KMS-11 (cell line): ENCODE measurements around the gene IFNA1.

Experiments
- H2AFZ ChIP-seq: fragments of 200-600 bp; sonication (generic); 2 replicates; pipeline ENCODE4 v1.6.1; 2016; ENCODE audit warnings: antibody characterized with exemption, mixed run types, low read depth
- H3K27ac ChIP-seq: fragments of 200-600 bp; sonication (generic); 2 replicates; pipeline ENCODE4 v1.6.1; 2016; ENCODE audit warnings: mild to moderate bottlenecking, mixed run types
- H3K27me3 ChIP-seq: fragments of 200-600 bp; sonication (generic); 2 replicates; pipeline ENCODE4 v1.6.1; 2017; ENCODE audit warnings: mild to moderate bottlenecking, low read depth, mixed run types, moderate library complexity; ENCODE audit not compliant: insufficient read depth
- H3K36me3 ChIP-seq: fragments of 200-600 bp; sonication (generic); 2 replicates; pipeline ENCODE4 v1.6.1; 2017; ENCODE audit warnings: mild to moderate bottlenecking, mixed run types; ENCODE audit not compliant: insufficient read depth
- H3K4me1 ChIP-seq: fragments of 200-600 bp; sonication (generic); 2 replicates; pipeline ENCODE4 v1.6.1; 2016; ENCODE audit warnings: mild to moderate bottlenecking, low read depth, mixed run types; ENCODE audit not compliant: poor library complexity, severe bottlenecking
- H3K4me2 ChIP-seq: fragments of 200-600 bp; sonication (generic); 2 replicates; pipeline ENCODE4 v1.7.0; 2016; ENCODE audit warnings: mild to moderate bottlenecking, mixed run types
- H3K4me3 ChIP-seq: fragments of 200-600 bp; sonication (generic); IDR thresholded peaks from 2 replicates; pipeline ENCODE4 v1.6.1; 2017; ENCODE audit warnings: low read depth, low read length, mixed read lengths; ENCODE audit not compliant: insufficient read depth
- H3K79me2 ChIP-seq: fragments of 200-600 bp; sonication (generic); 2 replicates; pipeline ENCODE4 v1.6.1; 2016; ENCODE audit warnings: low read depth, mixed run types; ENCODE audit not compliant: insufficient read depth
- H3K9ac ChIP-seq: fragments of 200-600 bp; sonication (generic); 2 replicates; pipeline ENCODE4 v1.6.1; 2016; ENCODE audit warnings: mild to moderate bottlenecking, mixed run types
- H4K20me1 ChIP-seq: fragments of 200-600 bp; sonication (generic); 2 replicates; pipeline ENCODE4 v1.6.1; 2016; ENCODE audit warnings: mild to moderate bottlenecking, mixed run types; ENCODE audit not compliant: insufficient read depth
- TF ChIP-seq, protein P1 (sequence below): fragments of 200-600 bp; sonication (generic); conservative IDR thresholded peaks from 2 replicates; pipeline ENCODE4 v1.6.1; 2017; ENCODE audit warnings: low read depth, mild to moderate bottlenecking, antibody characterized with exemption, low read length, moderate library complexity, mixed read lengths

Gene IFNA1

DNA sequence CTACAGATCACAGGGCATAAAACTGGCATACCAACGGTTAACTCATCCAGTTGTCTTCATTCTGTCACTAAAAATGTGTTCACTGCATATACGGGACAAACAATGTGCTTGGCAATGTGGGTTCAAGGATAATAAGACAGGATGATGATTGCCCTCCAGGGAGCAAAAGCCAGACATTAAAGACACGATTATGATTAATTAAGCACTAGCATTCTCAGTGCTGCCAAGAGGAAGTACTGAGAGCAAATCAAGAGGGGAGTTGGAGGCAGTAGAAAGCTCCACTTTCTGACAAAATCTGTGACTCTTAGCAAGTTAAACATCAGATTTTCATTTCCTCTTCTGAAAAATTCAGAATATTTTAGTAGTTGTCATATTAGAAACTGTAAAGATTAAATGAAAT, 40.3 kb upstream of the IFNA1 start:
- Histone ChIP-seq H3K27me3 (no peaks in the 10 kb centered on the region), H3K9ac (0 out of 2 replicates have a peak overlapping the region, but pooled peaks have one; percentile 11), H3K4me1 (peaks cover 34% of the 10 kb centered on the region), H4K20me1 (no peaks in the 10 kb centered on the region), H3K79me2 (no peaks in the 10 kb centered on the region), H3K4me3 (no peak overlapping the region), H2AFZ (no peak overlapping the region; the same call in 1 of the 2 replicates), H3K27ac (0 out of 2 replicates have a peak overlapping the region, but pooled peaks have one; percentile 14), H3K4me2 (peak overlapping the region; percentile 36), H3K36me3 (no peaks in the 10 kb centered on the region)
- TF ChIP-seq, protein P1, sequence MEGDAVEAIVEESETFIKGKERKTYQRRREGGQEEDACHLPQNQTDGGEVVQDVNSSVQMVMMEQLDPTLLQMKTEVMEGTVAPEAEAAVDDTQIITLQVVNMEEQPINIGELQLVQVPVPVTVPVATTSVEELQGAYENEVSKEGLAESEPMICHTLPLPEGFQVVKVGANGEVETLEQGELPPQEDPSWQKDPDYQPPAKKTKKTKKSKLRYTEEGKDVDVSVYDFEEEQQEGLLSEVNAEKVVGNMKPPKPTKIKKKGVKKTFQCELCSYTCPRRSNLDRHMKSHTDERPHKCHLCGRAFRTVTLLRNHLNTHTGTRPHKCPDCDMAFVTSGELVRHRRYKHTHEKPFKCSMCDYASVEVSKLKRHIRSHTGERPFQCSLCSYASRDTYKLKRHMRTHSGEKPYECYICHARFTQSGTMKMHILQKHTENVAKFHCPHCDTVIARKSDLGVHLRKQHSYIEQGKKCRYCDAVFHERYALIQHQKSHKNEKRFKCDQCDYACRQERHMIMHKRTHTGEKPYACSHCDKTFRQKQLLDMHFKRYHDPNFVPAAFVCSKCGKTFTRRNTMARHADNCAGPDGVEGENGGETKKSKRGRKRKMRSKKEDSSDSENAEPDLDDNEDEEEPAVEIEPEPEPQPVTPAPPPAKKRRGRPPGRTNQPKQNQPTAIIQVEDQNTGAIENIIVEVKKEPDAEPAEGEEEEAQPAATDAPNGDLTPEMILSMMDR = no peak

DNA sequence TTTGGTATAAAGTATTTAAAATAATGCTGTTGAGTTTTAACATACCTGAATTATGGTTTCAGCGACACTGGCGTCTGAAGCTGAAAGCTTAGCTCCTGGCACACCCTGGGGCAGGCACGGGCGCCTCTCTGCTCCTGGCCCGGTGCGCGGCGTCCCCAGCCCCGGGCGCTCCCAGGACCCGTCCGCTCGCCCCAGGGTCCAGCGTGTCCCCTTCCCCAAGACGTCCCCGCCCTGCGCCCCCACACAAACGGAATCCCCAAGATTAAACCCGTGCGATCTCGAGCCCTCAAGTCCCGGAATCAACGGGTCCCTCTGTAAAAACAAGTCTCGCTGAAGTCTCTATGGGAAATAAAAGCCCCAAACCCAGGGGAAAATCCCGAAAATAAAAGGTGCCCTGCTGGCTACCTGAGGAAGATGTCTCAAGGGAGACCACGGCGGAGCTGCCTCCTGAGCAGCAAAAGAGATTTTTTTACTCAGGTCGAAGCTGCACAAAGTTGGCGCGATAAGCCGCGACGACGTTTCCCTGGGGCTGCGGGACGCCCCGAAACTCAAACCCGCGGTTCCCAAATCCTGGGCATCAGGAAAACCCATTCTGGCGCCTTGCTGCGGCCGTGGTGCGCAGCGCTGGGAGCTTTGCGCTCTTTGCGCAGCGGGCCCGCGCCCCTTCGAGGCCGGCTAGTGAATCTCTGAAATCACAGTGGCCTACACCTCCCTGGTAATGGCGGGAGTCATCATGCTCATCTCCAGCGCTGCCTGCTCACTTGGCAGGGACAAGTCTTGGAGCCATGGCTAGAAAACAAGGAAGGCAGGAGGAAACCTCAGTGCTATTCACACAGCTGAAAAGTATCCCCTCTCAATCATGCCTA, 37.6 kb upstream of the IFNA1 start:
- Histone ChIP-seq H4K20me1 (no peaks in the 10 kb centered on the region), H3K4me2 (no peak overlapping the region)

DNA sequence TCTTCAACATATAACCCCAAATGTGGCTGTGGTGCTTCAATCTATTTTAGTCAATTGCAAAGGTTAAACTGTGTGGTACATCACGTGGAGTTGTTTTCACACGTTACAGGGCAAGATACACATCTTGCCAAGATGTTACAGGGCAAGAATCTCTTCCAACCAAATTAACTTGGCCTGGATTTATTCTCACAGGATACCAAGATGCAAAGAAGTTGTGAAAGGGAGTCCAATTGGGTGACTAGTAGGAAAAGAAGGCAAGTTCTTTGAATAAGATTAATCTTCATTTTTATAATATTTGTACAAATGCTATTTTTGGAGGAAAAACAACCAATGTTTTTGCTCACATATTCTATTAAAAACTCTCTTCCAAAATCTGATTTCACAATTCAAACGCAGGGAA, 36.1 kb upstream of the IFNA1 start:
- Histone ChIP-seq H3K9ac (no peak overlapping the region), H3K4me2 (no peak overlapping the region), H3K79me2 (no peaks in the 10 kb centered on the region), H4K20me1 (no peaks in the 10 kb centered on the region), H3K27ac (no peak overlapping the region), H3K4me3 (no peak overlapping the region), H3K4me1 (peaks cover 13% of the 10 kb centered on the region), H3K36me3 (no peaks in the 10 kb centered on the region), H2AFZ (no peak overlapping the region), H3K27me3 (no peaks in the 10 kb centered on the region)
- TF ChIP-seq, protein P1 = no peak

More for the DNA sequence above, 37.6 kb upstream of the IFNA1 start:
- TF ChIP-seq, protein P1 = no peak
- Histone ChIP-seq H3K36me3 (no peaks in the 10 kb centered on the region), H3K4me3 (no peak overlapping the region), H3K4me1 (peaks cover 28% of the 10 kb centered on the region), H3K27ac (no peak overlapping the region), H3K79me2 (no peaks in the 10 kb centered on the region), H3K27me3 (no peaks in the 10 kb centered on the region), H3K9ac (no peak overlapping the region), H2AFZ (no peak overlapping the region)

DNA sequence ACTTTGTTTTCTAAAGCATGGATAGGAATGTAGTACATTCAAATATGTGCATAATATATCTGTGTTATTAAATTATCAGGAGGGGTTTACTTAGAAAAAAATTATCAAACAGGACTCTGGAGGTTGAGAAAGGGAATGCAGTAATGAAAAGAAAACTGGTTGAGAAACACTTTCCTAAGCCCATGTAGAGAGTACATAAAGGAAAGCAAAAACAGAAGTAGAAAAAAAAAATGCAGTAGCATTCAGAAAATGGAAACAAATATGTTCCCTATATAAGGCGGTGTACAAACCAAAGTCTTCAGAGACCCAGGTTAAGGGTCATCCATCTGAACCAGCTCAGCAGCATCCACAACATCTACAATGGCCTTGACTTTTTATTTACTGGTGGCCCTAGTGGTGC, 31.4 kb upstream of the IFNA1 start, which contains the start of gene IFNA8:
TSS of gene IFNA8 (plus strand) at position 301 of the 400 bp plus-strand sequence. CDS start at position 361, 60 bp downstream.
- Histone ChIP-seq H3K79me2 (no peaks in the 10 kb centered on the region), H3K4me3 (no peak within 1 kb of the TSS), H3K27ac (no peak within 1 kb of the TSS), H3K4me2 (no peak within 1 kb of the TSS), H3K27me3 (no peaks in the 10 kb centered on the region), H4K20me1 (no peaks in the 10 kb centered on the region), H3K36me3 (no peaks in the 10 kb centered on the region), H3K9ac (no peak within 1 kb of the TSS), H3K4me1 (no peaks in the 10 kb centered on the region), H2AFZ (no peak within 1 kb of the TSS)
- TF ChIP-seq, protein P1 = no peak
